GM23338 (cell line): ENCODE results near the gene PDCD2L. TPM values are rescaled to one million over a fixed set of nuclear protein-coding genes. Genes with fewer than 3 reads are reported as not detected.

ENCODE experiments used
- ATAC-seq: fragments of 200-7000 bp; cut with Tn5 transposase; 3 replicates; pipeline ENCODE4 v1.9.1; 2020
- DNase-seq: peaks from one replicate; pipeline ENCODE4 v3.0.0-alpha.2; 2015; ENCODE audit warnings: low spot score
- H2AFZ ChIP-seq: fragments of 200-600 bp; sonication (generic); 2 replicates; pipeline ENCODE4 v1.8.0; 2016; ENCODE audit warnings: antibody characterized with exemption, mild to moderate bottlenecking, moderate library complexity
- H3F3A ChIP-seq: fragments of 200-600 bp; sonication (generic); replicated peaks from 2 replicates; pipeline ENCODE4 v1.8.0; 2017; ENCODE audit warnings: antibody characterized with exemption, mixed run types, low read depth
- H3K27ac ChIP-seq: fragments of 200-600 bp; sonication (generic); 2 replicates; pipeline ENCODE4 v1.6.1; 2016; ENCODE audit warnings: low read depth
- H3K27me3 ChIP-seq: fragments of 200-600 bp; sonication (generic); 2 replicates; pipeline ENCODE4 v1.8.0; 2016; ENCODE audit warnings: mild to moderate bottlenecking, mixed run types, moderate library complexity; ENCODE audit not compliant: insufficient read depth
- H3K36me3 ChIP-seq: fragments of 200-600 bp; sonication (generic); 2 replicates; pipeline ENCODE4 v1.8.0; 2016; ENCODE audit warnings: mild to moderate bottlenecking; ENCODE audit not compliant: insufficient read depth
- H3K4me1 ChIP-seq: fragments of 200-600 bp; sonication (generic); 2 replicates; pipeline ENCODE4 v1.8.0; 2016; ENCODE audit warnings: mild to moderate bottlenecking, moderate library complexity; ENCODE audit not compliant: insufficient read depth
- H3K4me2 ChIP-seq: fragments of 200-600 bp; sonication (generic); 2 replicates; pipeline ENCODE4 v1.7.1; 2017; ENCODE audit warnings: mixed run types
- H3K4me3 ChIP-seq: fragments of 200-600 bp; sonication (generic); 2 replicates; pipeline ENCODE4 v1.6.1; 2016; ENCODE audit warnings: mixed run types
- H3K79me2 ChIP-seq: fragments of 200-600 bp; sonication (generic); replicated peaks from 2 replicates; pipeline ENCODE4 v1.8.0; 2017; ENCODE audit warnings: mild to moderate bottlenecking; ENCODE audit not compliant: insufficient read depth
- H3K9me2 ChIP-seq: fragments of 200-600 bp; sonication (generic); 2 replicates; pipeline ENCODE4 v1.8.0; 2017; ENCODE audit not compliant: insufficient read depth
- H4K20me1 ChIP-seq: fragments of 200-600 bp; sonication (generic); replicated peaks from 2 replicates; pipeline ENCODE4 v1.8.0; 2017; ENCODE audit warnings: mild to moderate bottlenecking; ENCODE audit not compliant: insufficient read depth
- H3K27ac Mint-ChIP-seq: 2 replicates; pipeline ENCODE4 v1.8.0; 2020; ENCODE audit warnings: inconsistent platforms, mild to moderate bottlenecking, moderate library complexity, mixed read lengths
- H3K27me3 Mint-ChIP-seq: 3 replicates; pipeline ENCODE4 v1.8.0; 2022; ENCODE audit warnings: low read depth, mild to moderate bottlenecking, moderate library complexity, mixed read lengths, inconsistent platforms; ENCODE audit not compliant: insufficient read depth, poor library complexity
- H3K36me3 Mint-ChIP-seq: 3 replicates; pipeline ENCODE4 v1.8.0; 2021; ENCODE audit warnings: low read depth, mild to moderate bottlenecking, inconsistent platforms, moderate library complexity, mixed read lengths
- H3K4me1 Mint-ChIP-seq: 3 replicates; pipeline ENCODE4 v1.8.0; 2020; ENCODE audit warnings: mild to moderate bottlenecking, inconsistent platforms, mixed read lengths
- H3K4me3 Mint-ChIP-seq: 3 replicates; pipeline ENCODE4 v1.8.0; 2021; ENCODE audit warnings: moderate library complexity, mild to moderate bottlenecking, inconsistent platforms, mixed read lengths
- H3K9me3 Mint-ChIP-seq: 3 replicates; pipeline ENCODE4 v1.8.0; 2020; ENCODE audit warnings: moderate library complexity, mild to moderate bottlenecking, inconsistent platforms, mixed read lengths
- CREB1 ChIP-seq: fragments of 250-450 bp; sonication (Bioruptor Pico); IDR thresholded peaks from 2 replicates; pipeline ENCODE4 v1.5.0; 2020; ENCODE audit warnings: low read depth, mild to moderate bottlenecking, moderate library complexity
- CTCF ChIP-seq, 2 experiments: fragments of 200-600 bp in 1 of 2; sonication (generic) in 1 of 2; conservative IDR thresholded peaks; 2 replicates each; pipeline versions ENCODE4 v1.5.1 to v1.6.1; 2016 to 2017; ENCODE audit warnings: antibody characterized with exemption in 2 of 2, low read depth in 2 of 2, mild to moderate bottlenecking in 2 of 2, moderate library complexity in 1 of 2
- ETS1 ChIP-seq: IDR thresholded peaks from 2 replicates; pipeline ENCODE4 v1.6.1; 2016; ENCODE audit warnings: antibody characterized with exemption
- EZH2 ChIP-seq: fragments of 200-600 bp; sonication (generic); IDR thresholded peaks from one replicate; pipeline ENCODE4 v1.8.0; 2017; ENCODE audit warnings: antibody characterized with exemption, mild to moderate bottlenecking, low read depth; ENCODE audit not compliant: unreplicated experiment
- EZH2phosphoT487 ChIP-seq: fragments of 200-600 bp; sonication (generic); IDR thresholded peaks from one replicate; pipeline ENCODE4 v1.8.1; 2018; ENCODE audit warnings: antibody characterized with exemption; ENCODE audit not compliant: unreplicated experiment
- JUNB ChIP-seq: IDR thresholded peaks from one replicate; pipeline ENCODE4 v1.6.1; 2016; ENCODE audit warnings: antibody characterized with exemption; ENCODE audit not compliant: unreplicated experiment
- NANOG ChIP-seq: IDR thresholded peaks from 2 replicates; pipeline ENCODE4 v1.6.1; 2016; ENCODE audit warnings: antibody characterized with exemption, borderline replicate concordance
- POLR2AphosphoS5 ChIP-seq: IDR thresholded peaks from 2 replicates; pipeline ENCODE4 v1.6.1; 2016; ENCODE audit warnings: antibody characterized with exemption, low read depth
- STAT1 ChIP-seq: IDR thresholded peaks from one replicate; pipeline ENCODE4 v1.6.1; 2016; ENCODE audit warnings: antibody characterized with exemption; ENCODE audit not compliant: unreplicated experiment
- ZNF114 ChIP-seq: fragments of 250-450 bp; sonication (Bioruptor Pico); IDR thresholded peaks from 2 replicates; pipeline ENCODE4 v1.5.0; 2020; ENCODE audit warnings: mild to moderate bottlenecking, moderate library complexity
- ZNF331 ChIP-seq: fragments of 250-450 bp; sonication (Bioruptor Pico); IDR thresholded peaks from 2 replicates; pipeline ENCODE4 v1.5.0; 2020; ENCODE audit warnings: low read depth, mild to moderate bottlenecking, moderate library complexity
- ZNF462 ChIP-seq: fragments of 250-450 bp; sonication (Bioruptor Pico); IDR thresholded peaks from 2 replicates; pipeline ENCODE4 v1.5.0; 2020; ENCODE audit warnings: mild to moderate bottlenecking, moderate library complexity
- polyA plus RNA-seq: library from polyadenylated mRNA; unstranded; fragments of >200 nt; fragmentation: Nextera tagmentation; extraction: Ambion mirVana; gene quantifications from 2 replicates; pipeline ENCODE4 v1.2.1, GENCODE V29; 2016
- total RNA-seq: library from RNA; depleted of rRNA; stranded (reverse); fragments of >200 nt; shearing (Covaris generic); gene quantifications from 2 replicates; pipeline ENCODE4 v1.2.3, GENCODE V29; 2014
- TF ChIP-seq, protein P1 (sequence below): IDR thresholded peaks from one replicate; pipeline ENCODE4 v1.6.1; 2018; ENCODE audit warnings: antibody characterized with exemption; ENCODE audit not compliant: unreplicated experiment

Gene PDCD2L
- total and polyA plus RNA-seq, 2 experiments from 2014 or later, result 61.3 to 67.2 TPM

DNA sequence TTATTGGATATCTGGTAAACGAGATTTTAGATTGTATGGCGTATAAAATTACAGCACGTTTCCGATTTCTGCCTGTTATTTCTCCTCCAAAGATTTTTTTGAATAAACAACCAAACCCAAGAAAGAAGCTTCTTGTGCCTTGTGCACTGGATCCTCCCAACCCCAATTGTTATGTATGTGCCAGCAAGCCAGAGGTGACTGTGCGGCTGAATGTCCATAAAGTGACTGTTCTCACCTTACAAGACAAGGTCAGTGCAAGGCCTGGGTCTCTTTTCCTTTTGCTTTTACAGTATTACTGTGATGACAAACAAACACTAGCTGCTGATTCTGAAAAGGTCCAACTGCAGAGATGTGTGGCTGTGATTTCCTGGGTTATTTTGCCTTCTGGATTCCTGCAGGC lies 54.5 kb downstream of the PDCD2L start:
- Histone ChIP-seq H3K27me3 (no peaks in the 10 kb centered on the region), H4K20me1 (peaks cover 53% of the 10 kb centered on the region), H3K4me1 (no peaks in the 10 kb centered on the region), H3K27ac (no peak overlapping the region), H2AFZ (no peak overlapping the region), H3K4me3 (no peak overlapping the region), H3K4me2 (no peak overlapping the region), H3K9me2 (no peaks in the 10 kb centered on the region), H3K79me2 (peaks cover 86% of the 10 kb centered on the region), H3K36me3 (peaks cover 75% of the 10 kb centered on the region), H3F3A (peaks cover 9% of the 10 kb centered on the region)
- Mint-ChIP-seq H3K4me3 (no peak overlapping the region), H3K27ac (peak overlapping the region; percentile 49), H3K9me3 (no peaks in the 10 kb centered on the region), H3K4me1 (peaks cover 13% of the 10 kb centered on the region; the same call in 2 of the 3 replicates), H3K27me3 (no peaks in the 10 kb centered on the region), H3K36me3 (peaks cover 89% of the 10 kb centered on the region)
- ATAC-seq, result no peak
- DNase-seq, result no peak
- TF ChIP-seq JUNB (no peak), ETS1 (no peak), ZNF462 (CRISPR knock-in tag) (no peak), NANOG (no peak), POLR2AphosphoS5 (no peak), STAT1 (no peak), EZH2 (no peak), CREB1 (no peak), CTCF (conservative IDR thresholded peaks at IDR 0.05; ENCODE audit: low read depth in 2 of 2) (no peak), ZNF331 (CRISPR knock-in tag) (no peak), ZNF114 (no peak), EZH2phosphoT487 (no peak)
- TF ChIP-seq, protein P1, sequence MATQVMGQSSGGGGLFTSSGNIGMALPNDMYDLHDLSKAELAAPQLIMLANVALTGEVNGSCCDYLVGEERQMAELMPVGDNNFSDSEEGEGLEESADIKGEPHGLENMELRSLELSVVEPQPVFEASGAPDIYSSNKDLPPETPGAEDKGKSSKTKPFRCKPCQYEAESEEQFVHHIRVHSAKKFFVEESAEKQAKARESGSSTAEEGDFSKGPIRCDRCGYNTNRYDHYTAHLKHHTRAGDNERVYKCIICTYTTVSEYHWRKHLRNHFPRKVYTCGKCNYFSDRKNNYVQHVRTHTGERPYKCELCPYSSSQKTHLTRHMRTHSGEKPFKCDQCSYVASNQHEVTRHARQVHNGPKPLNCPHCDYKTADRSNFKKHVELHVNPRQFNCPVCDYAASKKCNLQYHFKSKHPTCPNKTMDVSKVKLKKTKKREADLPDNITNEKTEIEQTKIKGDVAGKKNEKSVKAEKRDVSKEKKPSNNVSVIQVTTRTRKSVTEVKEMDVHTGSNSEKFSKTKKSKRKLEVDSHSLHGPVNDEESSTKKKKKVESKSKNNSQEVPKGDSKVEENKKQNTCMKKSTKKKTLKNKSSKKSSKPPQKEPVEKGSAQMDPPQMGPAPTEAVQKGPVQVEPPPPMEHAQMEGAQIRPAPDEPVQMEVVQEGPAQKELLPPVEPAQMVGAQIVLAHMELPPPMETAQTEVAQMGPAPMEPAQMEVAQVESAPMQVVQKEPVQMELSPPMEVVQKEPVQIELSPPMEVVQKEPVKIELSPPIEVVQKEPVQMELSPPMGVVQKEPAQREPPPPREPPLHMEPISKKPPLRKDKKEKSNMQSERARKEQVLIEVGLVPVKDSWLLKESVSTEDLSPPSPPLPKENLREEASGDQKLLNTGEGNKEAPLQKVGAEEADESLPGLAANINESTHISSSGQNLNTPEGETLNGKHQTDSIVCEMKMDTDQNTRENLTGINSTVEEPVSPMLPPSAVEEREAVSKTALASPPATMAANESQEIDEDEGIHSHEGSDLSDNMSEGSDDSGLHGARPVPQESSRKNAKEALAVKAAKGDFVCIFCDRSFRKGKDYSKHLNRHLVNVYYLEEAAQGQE, result no peak
